Measurements from ENCODE around the gene PEX11A. TPM values are rescaled to one million over a fixed set of nuclear protein-coding genes. Genes with fewer than 3 reads are reported as not detected.

The PEX11A gene
- total and polyA plus RNA-seq, 7 donors: 11.1 to 18.6 (median 15.3) TPM

DNA sequence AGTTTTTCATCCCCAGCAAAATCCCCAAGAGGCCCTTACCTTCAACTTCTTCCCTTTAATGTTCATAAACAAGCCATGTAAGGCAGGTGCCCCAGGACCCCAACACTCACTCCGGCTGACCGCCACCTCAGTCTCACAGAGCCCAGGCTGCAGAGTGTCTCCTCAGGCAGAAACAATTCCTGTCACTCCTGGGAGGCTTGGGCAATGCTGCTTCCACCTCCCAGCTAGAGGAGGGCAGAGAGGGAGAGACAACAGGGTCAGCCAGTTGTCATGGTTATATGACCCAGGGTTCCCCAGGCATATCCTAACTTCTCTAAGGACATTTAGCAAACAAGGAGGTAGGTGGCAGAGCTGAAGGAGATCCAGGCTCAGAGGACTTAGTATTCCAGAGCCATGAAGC lies 11.3 kb downstream of the PEX11A start, which contains the start of gene PLIN1:
Gene PLIN1 (minus strand): TSS at position 156 of the 400 bp plus-strand sequence. CDS start 1,878 bp downstream, outside the sequence.
- DNase-seq: no peak
- TF ChIP-seq EP300 (IDR thresholded peaks at IDR 0.05): no peak
- TF ChIP-seq POLR2AphosphoS5 (IDR thresholded peaks at IDR 0.05): no peak
- TF ChIP-seq, protein P1, sequence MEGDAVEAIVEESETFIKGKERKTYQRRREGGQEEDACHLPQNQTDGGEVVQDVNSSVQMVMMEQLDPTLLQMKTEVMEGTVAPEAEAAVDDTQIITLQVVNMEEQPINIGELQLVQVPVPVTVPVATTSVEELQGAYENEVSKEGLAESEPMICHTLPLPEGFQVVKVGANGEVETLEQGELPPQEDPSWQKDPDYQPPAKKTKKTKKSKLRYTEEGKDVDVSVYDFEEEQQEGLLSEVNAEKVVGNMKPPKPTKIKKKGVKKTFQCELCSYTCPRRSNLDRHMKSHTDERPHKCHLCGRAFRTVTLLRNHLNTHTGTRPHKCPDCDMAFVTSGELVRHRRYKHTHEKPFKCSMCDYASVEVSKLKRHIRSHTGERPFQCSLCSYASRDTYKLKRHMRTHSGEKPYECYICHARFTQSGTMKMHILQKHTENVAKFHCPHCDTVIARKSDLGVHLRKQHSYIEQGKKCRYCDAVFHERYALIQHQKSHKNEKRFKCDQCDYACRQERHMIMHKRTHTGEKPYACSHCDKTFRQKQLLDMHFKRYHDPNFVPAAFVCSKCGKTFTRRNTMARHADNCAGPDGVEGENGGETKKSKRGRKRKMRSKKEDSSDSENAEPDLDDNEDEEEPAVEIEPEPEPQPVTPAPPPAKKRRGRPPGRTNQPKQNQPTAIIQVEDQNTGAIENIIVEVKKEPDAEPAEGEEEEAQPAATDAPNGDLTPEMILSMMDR (IDR thresholded peaks at IDR 0.05): no peak
- TF ChIP-seq POLR2A (IDR thresholded peaks at IDR 0.05): no peak
- intact Hi-C loops (cut with DNase I): no loop called here
- peaks cover 0 to 22% (median 16%) of the 10 kb centered on the region in 4 donors for H3K4me1 ChIP-seq
- H3K36me3 ChIP-seq: peaks cover 0 to 13% (median 0%) of the 10 kb centered on the region in 4 donors
- H3K9me3 ChIP-seq: no peaks in the 10 kb centered on the region
- H3K4me3 ChIP-seq: no peak within 1 kb of the TSS
- WGBS, 2 donors: 95% methylated on average over 2 of the region's 2 CpGs
- no peaks in the 10 kb centered on the region for H3K27me3 ChIP-seq
- H3K27ac ChIP-seq: peak within 1 kb of the TSS; percentile 53 to 83 (median 61)

DNA sequence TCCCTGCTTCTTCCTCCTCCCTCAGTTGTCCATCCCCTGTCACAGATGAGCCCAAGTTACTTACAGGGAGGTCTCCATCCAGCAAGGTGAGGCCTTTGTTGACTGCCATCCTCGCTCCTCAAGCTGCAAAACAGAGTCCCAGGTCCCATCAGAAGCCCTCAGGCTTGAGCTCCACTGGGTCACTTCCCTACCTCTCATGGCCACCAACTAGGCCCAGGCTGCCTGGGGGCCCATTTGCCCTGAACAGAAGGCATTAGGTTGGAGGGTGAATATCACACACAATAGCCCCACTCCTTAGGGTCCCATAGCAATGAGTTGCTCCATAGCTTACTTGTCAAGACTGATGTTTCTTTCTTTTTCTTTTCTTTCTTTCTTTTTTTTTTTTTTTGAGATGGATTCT lies 13.2 kb downstream of the PEX11A start:
- H3K27ac ChIP-seq: no peak overlapping the region
- no peaks in the 10 kb centered on the region for H3K27me3 ChIP-seq
- no peak for DNase-seq
- no peaks in the 10 kb centered on the region for H3K9me3 ChIP-seq
- TF ChIP-seq, protein P1 (IDR thresholded peaks at IDR 0.05): no peak
- TF ChIP-seq POLR2AphosphoS5 (IDR thresholded peaks at IDR 0.05) (no peak), EP300 (IDR thresholded peaks at IDR 0.05) (no peak), POLR2A (IDR thresholded peaks at IDR 0.05) (no peak)
- H3K36me3 ChIP-seq: no peaks in the 10 kb centered on the region
- H3K4me1 ChIP-seq: peaks cover 0 to 22% (median 20%) of the 10 kb centered on the region in 4 donors
- intact Hi-C loops (cut with DNase I): no loop called here
- 85 to 92% methylated on average over 1 of the region's 1 CpG for WGBS, 2 donors
- H3K4me3 ChIP-seq: no peak overlapping the region

DNA sequence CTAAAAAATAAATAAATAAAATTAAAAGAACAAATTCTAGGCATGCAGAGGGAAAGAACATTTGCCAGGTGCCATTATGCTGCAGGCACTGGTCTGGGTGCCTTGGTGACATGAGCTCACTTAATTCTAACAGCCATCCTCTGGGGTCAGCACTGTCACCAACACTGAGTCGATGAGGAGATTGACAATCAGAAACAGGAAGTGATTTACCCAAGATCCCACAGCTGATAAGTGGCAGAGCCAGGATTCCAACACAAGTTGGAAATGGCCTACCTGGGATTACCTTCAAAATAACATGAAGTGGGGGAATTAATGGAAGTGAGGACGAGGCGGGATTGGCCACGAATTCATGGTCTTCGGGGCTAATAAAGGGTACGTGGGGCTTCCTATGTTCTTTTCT lies 14.9 kb downstream of the PEX11A start:
- 70 to 76% methylated on average over 6 of the region's 6 CpGs for WGBS, 2 donors
- intact Hi-C loops (cut with DNase I): no loop called here
- no peaks in the 10 kb centered on the region for H3K9me3 ChIP-seq
- peaks cover 0 to 15% (median 12%) of the 10 kb centered on the region in 4 donors for H3K4me1 ChIP-seq
- H3K4me3 ChIP-seq: no peak overlapping the region
- H3K27ac ChIP-seq: no peak overlapping the region
- H3K36me3 ChIP-seq: no peaks in the 10 kb centered on the region
- TF ChIP-seq POLR2AphosphoS5 (IDR thresholded peaks at IDR 0.05) (no peak), POLR2A (IDR thresholded peaks at IDR 0.05) (no peak), EP300 (IDR thresholded peaks at IDR 0.05) (no peak)
- TF ChIP-seq, protein P1 (IDR thresholded peaks at IDR 0.05): no peak
- DNase-seq: no peak
- no peaks in the 10 kb centered on the region for H3K27me3 ChIP-seq

DNA sequence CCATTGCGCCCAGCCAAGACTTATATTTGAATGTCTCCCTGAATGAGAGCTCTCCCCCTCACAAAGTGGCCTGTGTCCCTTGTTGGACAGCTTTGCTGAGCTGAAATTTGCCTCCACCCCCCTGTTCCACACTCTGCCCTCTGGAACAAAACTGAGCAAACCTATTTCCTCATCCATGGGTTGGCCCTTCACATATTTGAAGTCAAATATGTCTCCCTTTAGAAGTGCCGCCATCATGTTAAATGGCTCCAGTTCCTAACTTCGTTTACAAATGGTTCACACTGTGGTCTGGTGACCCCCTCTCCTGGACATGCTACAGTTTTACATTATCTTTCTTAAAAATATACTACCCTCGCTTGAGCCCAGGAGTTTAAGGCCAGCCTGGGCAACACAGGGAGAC lies 16.0 kb downstream of the PEX11A start:
- no peak overlapping the region for H3K4me3 ChIP-seq
- peaks cover 0 to 8% (median 3%) of the 10 kb centered on the region in 4 donors for H3K4me1 ChIP-seq
- no peaks in the 10 kb centered on the region for H3K36me3 ChIP-seq
- H3K9me3 ChIP-seq: no peaks in the 10 kb centered on the region
- no peak for DNase-seq
- no peak overlapping the region for H3K27ac ChIP-seq
- intact Hi-C loops (cut with DNase I): no loop called here
- no peaks in the 10 kb centered on the region for H3K27me3 ChIP-seq
- WGBS, 2 donors: 86 to 89% methylated on average over 4 of the region's 4 CpGs
- TF ChIP-seq POLR2A (IDR thresholded peaks at IDR 0.05) (no peak), POLR2AphosphoS5 (IDR thresholded peaks at IDR 0.05) (no peak), EP300 (IDR thresholded peaks at IDR 0.05) (no peak)
- TF ChIP-seq, protein P1 (IDR thresholded peaks at IDR 0.05): no peak

DNA sequence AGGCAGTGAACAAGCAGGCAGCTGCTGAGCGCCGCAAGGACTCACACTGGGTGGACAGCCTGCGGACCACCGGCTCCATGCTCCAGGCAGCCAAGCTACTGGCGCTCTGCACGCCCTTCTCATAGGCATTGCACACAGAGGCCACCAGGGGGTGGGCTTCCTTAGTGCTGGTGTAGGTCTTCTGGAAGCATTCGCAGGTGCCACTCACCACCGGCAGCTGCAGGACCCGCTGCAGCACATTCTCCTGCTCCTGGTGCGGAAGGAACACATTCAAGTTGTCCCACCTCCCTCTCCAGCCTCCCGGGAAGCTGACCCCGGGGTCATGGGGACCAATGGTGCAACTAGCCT lies 17.4 kb downstream of the PEX11A start:
- Histone ChIP-seq H3K36me3 (no peaks in the 10 kb centered on the region), H3K4me3 (no peak overlapping the region), H3K9me3 (no peaks in the 10 kb centered on the region), H3K27me3 (no peaks in the 10 kb centered on the region), H3K27ac (no peak overlapping the region), H3K4me1 (peaks cover 0 to 8% (median 3%) of the 10 kb centered on the region in 4 donors)
- no peak for DNase-seq
- no peak for TF ChIP-seq EP300 (IDR thresholded peaks at IDR 0.05)
- TF ChIP-seq, protein P1 (IDR thresholded peaks at IDR 0.05): peak in 1 of 4 experiments; percentile 14
- 70 to 83% methylated on average over 12 of the region's 12 CpGs for WGBS, 2 donors
- intact Hi-C loops (cut with DNase I): no loop called here

All from sigmoid colon (tissue), 7 donors.